Activated T-helper 9 cell treated with anti-CD3 and anti-CD28 coated beads, Interleukin-2, amount 50 U/mL, for 16 hours (primary cell): Measurements from ENCODE around the gene UCP2.

Experiments used
- DNase-seq: peaks from one replicate; pipeline ENCODE4 v3.0.0-alpha.2; 2020; ENCODE audit warnings: low read depth

UCP2 gene

DNA sequence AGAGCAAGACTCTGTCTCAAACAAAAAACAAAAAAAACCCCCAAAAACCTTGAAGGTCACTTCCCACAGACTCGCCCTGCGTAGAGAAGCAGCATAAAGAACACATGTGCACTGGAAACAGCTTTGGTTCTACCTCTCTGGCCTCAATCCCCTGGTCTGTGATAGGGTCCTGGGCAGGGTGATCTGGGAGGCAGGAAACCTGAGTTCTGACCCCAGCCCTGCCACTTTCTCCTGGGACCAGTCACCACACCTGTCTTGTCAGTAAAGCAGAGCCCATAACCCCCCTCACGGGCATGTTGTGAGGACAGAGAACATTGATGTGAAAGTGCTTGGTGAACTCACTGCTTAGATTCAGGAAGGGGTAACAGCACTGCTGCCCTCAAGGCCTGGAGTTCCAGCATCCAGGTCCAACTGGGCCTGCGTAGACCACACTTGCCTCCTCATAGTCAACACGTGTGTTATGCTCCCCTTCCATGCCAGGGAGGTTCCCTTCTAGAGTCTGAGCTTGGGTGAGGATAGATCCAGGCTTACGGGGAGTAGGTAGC lies 11.4 kb downstream of the UCP2 start:
- no peak for DNase-seq

DNA sequence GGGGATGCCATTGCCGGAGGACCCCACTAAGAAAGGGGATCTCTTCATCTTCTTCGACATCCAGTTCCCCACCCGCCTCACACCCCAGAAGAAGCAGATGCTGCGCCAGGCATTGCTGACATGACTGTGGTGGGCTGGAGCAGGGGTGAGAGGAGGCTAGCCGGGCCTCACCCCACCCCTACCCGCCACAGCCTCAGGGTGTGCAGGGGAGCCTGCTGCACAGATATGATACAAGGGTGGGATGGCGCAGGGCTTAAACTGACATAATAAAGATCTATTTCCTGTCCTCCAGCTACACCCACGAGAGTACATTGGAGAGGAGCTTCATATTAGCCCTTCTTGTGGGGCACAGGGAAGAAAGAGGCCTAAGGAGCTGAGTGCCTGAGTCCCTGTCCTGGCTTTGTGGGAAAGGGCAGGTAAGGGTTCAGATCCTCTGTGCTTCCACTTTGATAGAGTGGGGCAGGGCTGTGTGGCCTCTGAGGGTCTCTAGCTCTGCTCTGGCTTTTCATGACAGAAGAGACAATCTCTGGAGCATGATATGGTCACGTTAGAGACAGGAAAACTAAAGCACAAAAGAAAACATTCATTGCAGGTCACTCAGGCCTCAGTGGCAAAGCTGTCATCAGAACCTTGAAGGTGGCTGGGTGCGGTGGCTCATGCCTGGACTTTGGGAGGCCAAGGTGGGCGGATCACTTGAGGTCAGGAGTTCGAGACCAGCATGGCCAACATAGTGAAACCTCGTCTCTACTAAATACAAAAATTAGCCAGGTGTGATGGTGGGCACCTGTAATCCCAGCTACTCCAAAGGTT lies 12.4 kb downstream of the UCP2 start:
- no peak for DNase-seq

GRCh38 chr11:73969091-73969490 lies 13.6 kb downstream of the UCP2 start:
- DNase-seq: no peak

GRCh38 chr11:73968356-73968966 lies 14.2 kb downstream of the UCP2 start:
- no peak for DNase-seq

DNA sequence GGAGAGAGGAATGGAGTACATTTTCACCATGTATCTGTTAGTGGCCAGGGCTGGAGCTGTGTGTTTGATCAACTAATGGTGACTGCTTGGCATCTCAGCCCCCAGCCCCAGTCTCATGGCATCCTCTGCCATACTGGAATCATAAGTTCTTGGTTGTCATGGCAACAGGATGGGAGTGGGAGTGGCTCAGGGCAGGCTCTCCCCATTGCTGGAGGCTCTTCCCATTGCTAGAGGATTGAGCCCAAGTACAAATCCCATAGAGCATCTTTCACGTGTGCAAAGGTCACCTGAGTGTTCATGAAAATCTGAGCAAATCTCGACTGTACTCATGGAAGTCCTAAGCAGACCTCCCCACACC lies 16.9 kb downstream of the UCP2 start:
- no peak for DNase-seq

GRCh38 chr11:73965076-73965763 lies 17.4 kb downstream of the UCP2 start:
- DNase-seq: no peak

DNA sequence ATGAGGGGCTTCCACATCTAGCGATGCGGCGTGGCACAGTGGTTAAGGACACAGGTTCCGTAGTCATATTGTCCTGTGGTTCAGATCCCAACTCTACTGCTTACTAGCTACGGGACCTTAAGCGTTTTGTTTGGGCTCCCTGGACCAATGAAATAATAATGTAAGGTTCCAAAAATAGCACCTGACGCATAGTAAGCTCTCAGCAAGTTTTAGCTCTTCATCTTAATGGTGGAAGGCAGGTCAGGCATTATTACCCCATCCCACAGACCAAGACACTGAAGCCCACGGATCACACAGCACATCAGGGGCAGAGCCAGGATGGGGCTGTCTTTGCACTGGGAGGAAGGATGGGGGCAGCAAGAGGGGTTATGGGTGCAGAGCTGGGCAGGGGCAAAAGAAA lies 18.8 kb downstream of the UCP2 start:
- DNase-seq: no peak

DNA sequence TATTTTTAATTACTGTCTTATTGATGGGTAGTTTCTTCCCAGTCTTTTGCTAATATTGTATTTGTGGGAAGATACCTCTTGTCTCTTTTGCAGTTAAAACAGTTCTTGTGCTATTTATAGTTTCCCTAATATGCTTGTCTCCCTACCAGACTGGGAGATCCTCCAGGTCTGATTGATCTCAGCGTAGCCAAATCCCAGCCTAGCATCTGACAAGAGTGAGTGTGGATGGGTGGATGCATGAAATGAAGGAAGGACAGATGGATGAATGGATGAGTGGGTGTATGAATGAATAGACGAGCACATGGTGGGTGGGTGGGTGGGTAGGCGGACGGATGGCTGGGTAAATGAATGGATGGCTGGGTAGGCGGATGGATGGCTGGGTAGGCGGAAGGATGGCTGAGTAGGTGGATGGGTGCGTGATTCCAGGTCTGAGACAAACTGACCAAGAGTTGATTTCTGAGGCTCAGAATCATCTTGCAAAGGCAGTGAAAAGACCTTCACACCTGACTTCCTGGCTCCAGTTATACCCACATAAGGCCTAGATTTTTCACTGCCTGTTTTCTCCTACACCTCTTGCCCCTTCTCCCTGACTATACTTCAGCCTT lies 20.4 kb downstream of the UCP2 start:
- DNase-seq: no peak

DNA sequence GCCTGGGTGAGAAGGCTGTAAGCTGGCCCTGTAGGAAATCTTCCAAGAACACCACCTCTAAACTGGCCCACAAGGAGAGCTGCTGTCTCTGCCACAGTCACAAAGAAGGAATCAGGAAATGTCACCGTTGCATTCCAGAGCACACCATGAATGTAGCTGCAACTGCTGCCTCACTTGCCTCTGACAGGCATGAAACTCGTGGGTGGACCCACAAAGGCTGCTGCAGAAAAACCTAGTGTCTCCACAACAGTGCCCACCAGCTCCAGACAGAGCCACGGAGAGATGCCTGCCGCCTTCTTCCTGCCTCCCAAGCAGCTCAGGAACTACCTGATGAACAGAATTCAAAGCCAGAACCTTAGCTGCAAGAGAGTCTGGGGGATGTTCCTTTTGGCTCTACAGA lies 21.3 kb downstream of the UCP2 start:
- no peak for DNase-seq

DNA sequence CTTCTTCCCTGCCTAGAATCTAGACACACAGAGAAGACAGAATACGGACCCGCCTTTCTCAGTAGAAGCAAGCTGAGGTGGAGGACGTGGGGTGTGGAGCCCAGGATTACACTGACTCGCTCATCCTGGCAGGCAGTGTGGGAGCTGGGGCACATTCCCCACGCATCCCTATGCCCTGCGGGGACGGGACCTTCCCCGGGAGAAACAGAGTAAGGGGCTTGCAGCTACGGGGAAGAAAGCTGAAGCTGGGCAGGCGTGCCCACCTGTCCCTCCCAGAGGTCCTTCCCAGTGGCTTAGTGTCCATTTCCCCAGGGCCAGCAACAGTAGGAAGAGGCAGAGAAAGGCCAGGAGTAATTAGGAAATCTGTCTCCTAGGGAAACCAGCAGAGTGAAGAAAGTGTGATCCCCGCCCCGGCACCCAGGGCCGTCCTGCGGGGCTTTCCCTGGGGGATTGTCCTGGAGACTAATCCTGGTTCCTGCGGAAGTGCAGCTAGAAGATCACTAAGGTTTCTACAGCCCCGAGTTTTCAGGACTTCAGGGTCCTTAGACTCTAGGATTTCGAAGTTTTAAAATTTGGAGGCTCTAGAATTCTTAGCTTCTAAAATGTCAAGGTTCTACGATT lies 24.0 kb downstream of the UCP2 start:
- DNase-seq: no peak

- DNase-seq: no peak
Observed at GRCh38 chr11:73957654-73958361, 24.8 kb downstream of the UCP2 start.

DNA sequence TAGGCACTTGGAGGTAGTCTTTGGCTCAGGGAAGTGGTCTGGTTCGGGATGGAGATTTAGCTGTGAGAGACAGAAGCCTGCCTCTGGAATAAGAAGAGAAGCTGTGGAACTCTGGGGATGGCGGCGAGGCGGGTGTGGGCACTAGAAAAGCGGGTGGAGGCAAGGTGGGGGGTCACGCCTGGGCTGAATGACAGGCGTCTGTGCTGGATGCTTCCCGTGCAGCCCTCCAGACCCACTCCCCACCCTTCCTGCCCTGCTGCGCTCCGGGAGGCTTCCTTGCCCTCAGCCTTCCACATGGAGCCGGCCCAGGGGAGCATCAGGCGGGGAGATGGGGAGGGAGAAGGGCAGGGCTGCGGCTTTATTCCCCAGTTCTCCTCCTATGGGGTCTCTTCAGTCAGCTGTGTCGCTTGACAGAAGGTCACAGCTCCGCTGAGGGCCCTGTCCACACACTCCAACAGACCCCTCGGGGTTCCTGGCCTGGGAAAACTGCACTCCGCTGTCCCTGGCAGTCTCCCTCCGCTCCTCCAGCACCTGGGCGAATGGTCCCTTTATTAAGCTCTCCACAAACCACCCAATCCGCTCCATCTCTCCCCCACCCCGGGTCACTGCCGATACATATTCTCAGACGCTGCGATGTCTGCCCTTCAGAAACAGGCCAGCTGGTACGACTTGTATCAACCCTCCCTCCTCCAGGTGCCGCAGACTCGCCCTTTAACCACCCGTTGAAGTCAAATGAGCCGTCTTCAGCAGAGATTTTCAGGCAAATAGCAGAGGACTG lies 25.6 kb downstream of the UCP2 start:
- DNase-seq: no peak

DNA sequence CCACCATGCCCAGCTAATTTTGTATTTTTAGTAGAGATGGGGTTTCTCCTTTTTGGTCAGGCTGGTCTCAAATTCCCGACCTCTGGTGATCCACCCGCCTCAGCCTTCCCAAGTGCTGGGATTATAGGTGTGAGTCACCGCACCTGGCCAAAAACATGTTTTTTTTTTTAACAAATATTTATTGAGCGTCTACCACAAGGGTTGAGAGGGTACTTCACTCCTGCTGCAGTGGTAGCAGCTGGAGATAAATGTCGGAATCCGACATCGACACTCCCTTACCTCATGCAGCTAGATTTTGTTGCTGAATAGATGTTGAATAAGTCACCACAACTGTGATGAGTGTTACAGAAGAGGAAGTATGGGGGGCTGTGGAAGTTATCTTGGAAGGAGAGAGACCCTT lies 30.8 kb downstream of the UCP2 start:
- no peak for DNase-seq

- DNase-seq: no peak
Observed at GRCh38 chr11:73950869-73951710, 31.6 kb downstream of the UCP2 start, which contains the start of gene DNAJB13. DNAJB13 (plus strand) TSS chr11:73951026; CDS start chr11:73951070, 44 bp downstream.

- no peak for DNase-seq
Observed at GRCh38 chr11:73949912-73950311, 32.7 kb downstream of the UCP2 start.

DNA sequence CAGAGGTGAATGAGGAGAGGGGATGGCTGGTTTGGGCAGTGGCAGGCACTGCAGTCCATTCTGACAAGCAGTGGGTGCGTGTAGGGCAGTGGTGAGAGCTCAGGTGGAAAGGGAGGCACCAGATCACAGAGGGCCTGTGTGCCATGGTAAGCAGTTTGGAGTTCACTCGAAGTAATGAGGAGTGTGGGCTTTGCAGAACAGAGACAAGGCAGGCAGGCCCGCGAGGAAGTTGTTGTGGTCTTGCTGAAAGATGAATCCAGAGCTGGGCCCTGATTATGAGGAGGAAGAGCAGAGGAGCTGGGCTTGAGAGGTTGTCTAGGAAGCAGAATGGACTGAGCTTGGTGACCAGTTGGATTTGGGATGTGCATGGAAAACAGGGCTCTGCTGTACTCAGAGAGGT lies 33.4 kb downstream of the UCP2 start:
- no peak for DNase-seq

GRCh38 chr11:73946798-73947458 lies 35.7 kb downstream of the UCP2 start:
- no peak for DNase-seq

DNA sequence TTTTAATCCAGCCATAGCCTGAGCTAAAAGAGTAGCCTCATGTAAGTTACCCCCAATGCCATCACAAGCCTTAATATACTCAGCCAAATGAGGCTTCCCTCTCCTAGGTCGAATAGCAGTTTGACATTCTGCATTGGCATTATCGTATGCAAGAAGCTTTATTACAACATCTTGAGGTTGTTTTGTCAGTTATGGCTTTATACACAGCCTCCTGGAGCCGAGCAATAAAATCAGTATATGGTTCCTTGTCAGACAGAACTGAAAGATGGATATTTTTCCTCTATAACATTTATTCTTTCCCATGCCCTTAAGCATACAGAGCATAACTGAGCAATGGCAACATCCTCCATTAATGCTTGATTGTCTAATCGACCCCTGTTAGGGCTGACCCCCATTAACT lies 37.2 kb downstream of the UCP2 start:
- DNase-seq: no peak

DNA sequence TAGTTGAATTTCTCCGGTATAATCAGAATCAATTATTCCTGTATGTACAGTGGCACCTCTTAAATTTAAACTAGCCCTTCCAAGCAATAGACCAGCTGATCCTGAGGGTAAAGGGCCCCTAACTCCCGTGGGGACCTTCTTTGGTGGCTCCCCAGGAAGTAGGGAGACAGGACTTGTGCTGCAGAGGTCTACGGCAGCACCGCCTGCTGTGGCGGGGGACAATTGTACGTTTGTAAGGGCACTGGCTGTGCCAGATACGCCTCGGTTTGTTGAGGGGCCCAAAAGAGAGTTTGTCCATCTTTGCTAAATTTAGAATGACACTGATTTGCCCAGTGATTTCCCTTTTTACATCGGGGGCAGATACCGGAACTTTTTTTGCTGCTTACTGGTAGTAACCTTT lies 37.7 kb downstream of the UCP2 start:
- DNase-seq: no peak
